Ishikawa (cell line): ENCODE results near the gene TM2D1.

Experiments
- CEBPB ChIP-seq: IDR thresholded peaks from 2 replicates; pipeline ENCODE4 v1.6.1; 2012
- CREB1 ChIP-seq: IDR thresholded peaks from 2 replicates; pipeline ENCODE4 v1.6.1; 2012; ENCODE audit warnings: low read depth
- EGR1 ChIP-seq: IDR thresholded peaks from 2 replicates; pipeline ENCODE4 v1.6.1; 2012
- EP300 ChIP-seq: IDR thresholded peaks from 2 replicates; pipeline ENCODE4 v1.6.1; 2012; ENCODE audit warnings: borderline replicate concordance
- FOXM1 ChIP-seq: IDR thresholded peaks from 2 replicates; pipeline ENCODE4 v1.6.1; 2012; ENCODE audit warnings: low read depth, borderline replicate concordance
- MAX ChIP-seq: IDR thresholded peaks from 2 replicates; pipeline ENCODE4 v1.6.1; 2012
- NFIC ChIP-seq: IDR thresholded peaks from 2 replicates; pipeline ENCODE4 v1.6.1; 2012
- RAD21 ChIP-seq: IDR thresholded peaks from 2 replicates; pipeline ENCODE4 v1.6.1; 2012; ENCODE audit warnings: low read depth
- REST ChIP-seq: IDR thresholded peaks from 2 replicates; pipeline ENCODE4 v1.6.1; 2012; ENCODE audit warnings: low read depth, mild to moderate bottlenecking
- TAF1 ChIP-seq: IDR thresholded peaks from 2 replicates; pipeline ENCODE4 v1.6.1; 2012; ENCODE audit warnings: low read depth, mild to moderate bottlenecking
- TCF12 ChIP-seq: IDR thresholded peaks from 2 replicates; pipeline ENCODE4 v1.6.1; 2012; ENCODE audit warnings: low read depth
- TEAD4 ChIP-seq: IDR thresholded peaks from 2 replicates; pipeline ENCODE4 v1.6.1; 2012
- USF1 ChIP-seq: IDR thresholded peaks from 2 replicates; pipeline ENCODE4 v1.6.1; 2012
- YY1 ChIP-seq: IDR thresholded peaks from 2 replicates; pipeline ENCODE4 v1.6.1; 2012; ENCODE audit warnings: low read depth
- ZBTB7A ChIP-seq: IDR thresholded peaks from 2 replicates; pipeline ENCODE4 v1.6.1; 2012; ENCODE audit warnings: low read depth

The TM2D1 gene

GRCh38 chr1:61670016-61670415 is 54.9 kb downstream of the TM2D1 start:
- TF ChIP-seq FOXM1 (no peak), USF1 (no peak), YY1 (no peak), CREB1 (no peak), TEAD4 (no peak), TAF1 (no peak), NFIC (no peak), EP300 (no peak), RAD21 (no peak), TCF12 (no peak), ZBTB7A (no peak), EGR1 (no peak)

GRCh38 chr1:61659061-61659460 is 65.9 kb downstream of the TM2D1 start:
- TF ChIP-seq RAD21 (peak; percentile 28; the same call in 1 of the 2 replicates), CREB1 (no peak)

- TF ChIP-seq CREB1 (no peak), ZBTB7A (no peak), TAF1 (no peak), RAD21 (no peak), EGR1 (no peak), USF1 (no peak), MAX (no peak), TEAD4 (no peak), NFIC (no peak), CEBPB (no peak), FOXM1 (no peak), EP300 (no peak)
These were observed 69.5 kb downstream of the TM2D1 start for GRCh38 chr1:61655453-61655852.

GRCh38 chr1:61654067-61654466 is 70.9 kb downstream of the TM2D1 start:
- TF ChIP-seq EP300 (no peak), CREB1 (no peak), FOXM1 (no peak), ZBTB7A (no peak)

GRCh38 chr1:61648983-61649742 is 75.8 kb downstream of the TM2D1 start:
- TF ChIP-seq ZBTB7A (no peak), MAX (no peak), YY1 (no peak), TAF1 (no peak), REST (no peak), TCF12 (no peak), EGR1 (no peak), RAD21 (no peak), FOXM1 (no peak), CEBPB (no peak), CREB1 (no peak), USF1 (no peak), TEAD4 (no peak), EP300 (no peak), NFIC (no peak)

- TF ChIP-seq USF1 (no peak), REST (no peak), EP300 (no peak), FOXM1 (no peak), NFIC (no peak), CREB1 (no peak), MAX (no peak), TEAD4 (no peak), ZBTB7A (no peak), RAD21 (no peak), TAF1 (no peak), YY1 (no peak), TCF12 (no peak), CEBPB (no peak), EGR1 (no peak)
These were observed 77.8 kb downstream of the TM2D1 start for GRCh38 chr1:61647142-61647541.
